ENCODE results near the gene HIRIP3.

The HIRIP3 gene

GRCh38 chr16:29999605-30000004, 4.2 kb upstream of the HIRIP3 start:
- no peak for DNase-seq (ENCODE audit: low read depth, low spot score)

GRCh38 chr16:29996766-29997250, 1.4 kb upstream of the HIRIP3 start:
- no peak for DNase-seq (ENCODE audit: low read depth, low spot score)

- peak; percentile 99 for DNase-seq (ENCODE audit: low read depth, low spot score)
These were observed 721 bp upstream of the HIRIP3 start, which contains the start of gene INO80E for GRCh38 chr16:29995911-29996765. Gene INO80E (plus strand): TSS chr16:29996241. CDS start chr16:29996311, 70 bp downstream.

- DNase-seq (ENCODE audit: low read depth, low spot score) = no peak
These were observed 655 bp downstream of the HIRIP3 start for GRCh38 chr16:29994600-29995323.

- no peak for DNase-seq (ENCODE audit: low read depth, low spot score)
These were observed 1.4 kb downstream of the HIRIP3 start for GRCh38 chr16:29993903-29994599.

- DNase-seq (ENCODE audit: low read depth, low spot score) = no peak
These were observed 2.1 kb downstream of the HIRIP3 start for GRCh38 chr16:29993191-29993902.

- peak; percentile 63 for DNase-seq (ENCODE audit: low read depth, low spot score)
These were observed 3.0 kb downstream of the HIRIP3 start for GRCh38 chr16:29992344-29992967.

GRCh38 chr16:29991571-29991904, 3.9 kb downstream of the HIRIP3 start:
- no peak for DNase-seq (ENCODE audit: low read depth, low spot score)

GRCh38 chr16:29990883-29991570, 4.4 kb downstream of the HIRIP3 start:
- DNase-seq (ENCODE audit: low read depth, low spot score) = no peak

- DNase-seq (ENCODE audit: low read depth, low spot score) = no peak
These were observed 5.4 kb downstream of the HIRIP3 start for GRCh38 chr16:29990034-29990433.

- DNase-seq (ENCODE audit: low read depth, low spot score) = no peak
These were observed 6.1 kb downstream of the HIRIP3 start for GRCh38 chr16:29989111-29989858.

- no peak for DNase-seq (ENCODE audit: low read depth, low spot score)
These were observed 6.9 kb downstream of the HIRIP3 start for GRCh38 chr16:29988346-29989075.

- no peak for DNase-seq (ENCODE audit: low read depth, low spot score)
These were observed 7.9 kb downstream of the HIRIP3 start for GRCh38 chr16:29987371-29988085.

GRCh38 chr16:29986931-29987330, 8.5 kb downstream of the HIRIP3 start:
- DNase-seq (ENCODE audit: low read depth, low spot score) = no peak

GRCh38 chr16:29986231-29986630, 9.2 kb downstream of the HIRIP3 start:
- DNase-seq (ENCODE audit: low read depth, low spot score) = no peak

- no peak for DNase-seq (ENCODE audit: low read depth, low spot score)
These were observed 10.1 kb downstream of the HIRIP3 start for GRCh38 chr16:29985271-29985811.

- no peak for DNase-seq (ENCODE audit: low read depth, low spot score)
These were observed 10.7 kb downstream of the HIRIP3 start for GRCh38 chr16:29984764-29985147.

GRCh38 chr16:29984137-29984763, 11.2 kb downstream of the HIRIP3 start:
- no peak for DNase-seq (ENCODE audit: low read depth, low spot score)
